Parathyroid adenoma (tissue), 2 donors: ENCODE data around the gene FFAR3.
"Not testable (repeated sequence)": the region's sequence is repeated elsewhere in the genome, so short reads cannot be mapped to it uniquely, and the experiment has no call there.

Experiments
- H2AFZ ChIP-seq: fragments of 300-600 bp; sonication (generic); one replicate; pipeline ENCODE4 v1.7.0; 2017; ENCODE audit warnings: antibody characterized with exemption, mild to moderate bottlenecking
- H3K27ac ChIP-seq: fragments of 300-600 bp; sonication (generic); one replicate; pipeline ENCODE4 v1.7.0; 2017
- H3K27me3 ChIP-seq: fragments of 300-600 bp; sonication (generic); one replicate; pipeline ENCODE4 v1.7.0; 2017; ENCODE audit warnings: low read length; ENCODE audit not compliant: control insufficient read depth, insufficient read depth
- H3K36me3 ChIP-seq: fragments of 300-600 bp; sonication (generic); one replicate; pipeline ENCODE4 v1.7.0; 2017; ENCODE audit warnings: low read length; ENCODE audit not compliant: control insufficient read depth, insufficient read depth
- H3K4me1 ChIP-seq: fragments of 300-600 bp; sonication (generic); one replicate; pipeline ENCODE4 v1.7.0; 2017; ENCODE audit warnings: control low read depth
- H3K4me2 ChIP-seq: fragments of 300-600 bp; sonication (generic); one replicate; pipeline ENCODE4 v1.7.0; 2017; ENCODE audit warnings: low read length
- H3K4me3 ChIP-seq: fragments of 300-600 bp; sonication (generic); one replicate; pipeline ENCODE4 v1.7.0; 2017; ENCODE audit warnings: low read depth, low read length
- H3K79me2 ChIP-seq: fragments of 300-600 bp; sonication (generic); one replicate; pipeline ENCODE4 v1.7.0; 2017; ENCODE audit warnings: control low read depth
- H3K9ac ChIP-seq: fragments of 300-600 bp; sonication (generic); one replicate; pipeline ENCODE4 v1.7.0; 2017; ENCODE audit warnings: mild to moderate bottlenecking
- H3K9me3 ChIP-seq: fragments of 300-600 bp; sonication (generic); one replicate; pipeline ENCODE4 v1.7.0; 2017; ENCODE audit warnings: low read length; ENCODE audit not compliant: control insufficient read depth
- CTCF ChIP-seq: fragments of 300-600 bp; sonication (generic); IDR thresholded peaks from one replicate; pipeline ENCODE4 v1.7.0; 2017; ENCODE audit warnings: antibody characterized with exemption, mild to moderate bottlenecking
- donor health status: primary hyperparathyroidism.

Gene FFAR3

GRCh38 chr19:35355791-35356460 is 2.3 kb upstream of the FFAR3 start:
- Histone ChIP-seq H3K27me3 (no peaks in the 10 kb centered on the region), H3K27ac (peak overlapping the region; percentile 16), H3K9me3 (no peaks in the 10 kb centered on the region), H3K79me2 (no peaks in the 10 kb centered on the region), H2AFZ (peak overlapping the region; percentile 45), H3K4me1 (peaks cover 16% of the 10 kb centered on the region), H3K4me2 (no peak overlapping the region), H3K36me3 (no peaks in the 10 kb centered on the region), H3K9ac (no peak overlapping the region), H3K4me3 (no peak overlapping the region)
- no peak for TF ChIP-seq CTCF

- not testable (repeated sequence) for H3K27ac ChIP-seq, H3K79me2 ChIP-seq, H3K9me3 ChIP-seq, H3K36me3 ChIP-seq, H3K9ac ChIP-seq, H3K4me3 ChIP-seq, H2AFZ ChIP-seq, H3K4me2 ChIP-seq, H3K4me1 ChIP-seq, H3K27me3 ChIP-seq
These were observed 574 bp downstream of the FFAR3 start for GRCh38 chr19:35358834-35359233.

GRCh38 chr19:35359395-35359794 is 1.1 kb downstream of the FFAR3 start:
- H3K4me1 ChIP-seq, H3K9ac ChIP-seq, H3K36me3 ChIP-seq, H3K4me3 ChIP-seq, H3K79me2 ChIP-seq, H3K27ac ChIP-seq, H3K27me3 ChIP-seq, H3K4me2 ChIP-seq, H2AFZ ChIP-seq, H3K9me3 ChIP-seq: not testable (repeated sequence)

- not testable (repeated sequence) for H3K27me3 ChIP-seq, H3K36me3 ChIP-seq, H3K4me3 ChIP-seq, H3K27ac ChIP-seq, H3K4me1 ChIP-seq, H3K9me3 ChIP-seq, H3K9ac ChIP-seq, H3K4me2 ChIP-seq, H2AFZ ChIP-seq, H3K79me2 ChIP-seq
These were observed 1.8 kb downstream of the FFAR3 start for GRCh38 chr19:35360081-35360480.

GRCh38 chr19:35360880-35361420 is 2.7 kb downstream of the FFAR3 start:
- Histone ChIP-seq H2AFZ (no peak overlapping the region), H3K9ac (no peak overlapping the region), H3K27ac (no peak overlapping the region), H3K4me3 (no peak overlapping the region), H3K27me3 (no peaks in the 10 kb centered on the region), H3K4me2 (no peak overlapping the region), H3K4me1 (peaks cover 2% of the 10 kb centered on the region), H3K79me2 (no peaks in the 10 kb centered on the region), H3K9me3 (no peaks in the 10 kb centered on the region), H3K36me3 (no peaks in the 10 kb centered on the region)
- TF ChIP-seq CTCF: no peak

GRCh38 chr19:35362261-35363000 is 4.2 kb downstream of the FFAR3 start:
- TF ChIP-seq CTCF: no peak
- Histone ChIP-seq H3K4me2 (no peak overlapping the region), H3K9me3 (no peaks in the 10 kb centered on the region), H3K4me3 (no peak overlapping the region), H3K27ac (no peak overlapping the region), H3K79me2 (no peaks in the 10 kb centered on the region), H3K4me1 (no peaks in the 10 kb centered on the region), H3K36me3 (no peaks in the 10 kb centered on the region), H3K9ac (no peak overlapping the region), H3K27me3 (no peaks in the 10 kb centered on the region), H2AFZ (no peak overlapping the region)
